ENCODE data around the gene EIPR1. TPM values are rescaled to one million over a fixed set of nuclear protein-coding genes. Genes with fewer than 3 reads are reported as not detected.

The EIPR1 gene
- total and polyA plus RNA-seq, 9 donors = 6.6 to 16.6 (median 8.9) TPM

GRCh38 chr2:3189076-3189591 is 188.5 kb downstream of the EIPR1 start:
- WGBS, 3 donors = 89 to 90% (median 89%) methylated on average over 26 of the region's 26 CpGs
- H3K36me3 ChIP-seq = no peaks in the 10 kb centered on the region
- DNase-seq = no peak
- no peak overlapping the region for H3K4me3 ChIP-seq
- intact Hi-C loops (cut with DNase I) = no loop called here
- H3K27ac ChIP-seq = no peak overlapping the region
- TF ChIP-seq POLR2A (IDR thresholded peaks at IDR 0.05) = no peak
- no peak for TF ChIP-seq CTCF (IDR thresholded peaks at IDR 0.05)
- no peak for TF ChIP-seq EP300 (IDR thresholded peaks at IDR 0.05)
- peaks cover 5% of the 10 kb centered on the region for H3K4me1 ChIP-seq (ENCODE audit: insufficient read depth)
- no peaks in the 10 kb centered on the region for H3K9me3 ChIP-seq
- H3K27me3 ChIP-seq = no peaks in the 10 kb centered on the region

GRCh38 chr2:3188405-3188946 is 189.1 kb downstream of the EIPR1 start:
- intact Hi-C loops (cut with DNase I) = no loop called here

GRCh38 chr2:3187467-3187866 is 190.2 kb downstream of the EIPR1 start:
- Histone ChIP-seq H3K4me3 (no peak overlapping the region), H3K27ac (no peak overlapping the region), H3K36me3 (no peaks in the 10 kb centered on the region), H3K9me3 (no peaks in the 10 kb centered on the region), H3K4me1 (ENCODE audit: insufficient read depth) (no peaks in the 10 kb centered on the region), H3K27me3 (no peaks in the 10 kb centered on the region)
- no peak for TF ChIP-seq EP300 (IDR thresholded peaks at IDR 0.05)
- no peak for TF ChIP-seq POLR2A (IDR thresholded peaks at IDR 0.05)
- no peak for TF ChIP-seq CTCF (IDR thresholded peaks at IDR 0.05)
- 72 to 80% (median 77%) methylated on average over 1 to 12 of the region's 12 CpGs for WGBS, 3 donors
- intact Hi-C loops (cut with DNase I) = no loop called here
- no peak for DNase-seq

More at GRCh38 chr2:3188405-3188946, 189.1 kb downstream of the EIPR1 start:
- Histone ChIP-seq H3K9me3 (no peaks in the 10 kb centered on the region), H3K27ac (no peak overlapping the region), H3K4me3 (no peak overlapping the region), H3K4me1 (ENCODE audit: insufficient read depth) (peaks cover 3% of the 10 kb centered on the region), H3K36me3 (no peaks in the 10 kb centered on the region), H3K27me3 (no peaks in the 10 kb centered on the region)
- no peak for DNase-seq
- TF ChIP-seq EP300 (IDR thresholded peaks at IDR 0.05) = no peak
- no peak for TF ChIP-seq CTCF (IDR thresholded peaks at IDR 0.05)
- WGBS, 3 donors = 93 to 97% (median 94%) methylated on average over 21 of the region's 21 CpGs

GRCh38 chr2:3186766-3187165 is 190.9 kb downstream of the EIPR1 start:
- H3K36me3 ChIP-seq = no peaks in the 10 kb centered on the region
- DNase-seq = no peak
- WGBS, 3 donors = 92 to 97% (median 95%) methylated on average over 8 of the region's 8 CpGs
- no peak overlapping the region for H3K27ac ChIP-seq
- H3K27me3 ChIP-seq = no peaks in the 10 kb centered on the region
- no peaks in the 10 kb centered on the region for H3K4me1 ChIP-seq (ENCODE audit: insufficient read depth)
- no peak overlapping the region for H3K4me3 ChIP-seq
- TF ChIP-seq POLR2A (IDR thresholded peaks at IDR 0.05) (no peak), EP300 (IDR thresholded peaks at IDR 0.05) (no peak), CTCF (IDR thresholded peaks at IDR 0.05) (no peak)
- H3K9me3 ChIP-seq = no peaks in the 10 kb centered on the region
- intact Hi-C loops (cut with DNase I) = no loop called here

All from ovary (tissue), 9 donors.